DOHH2 (cell line): ENCODE measurements around the gene FBXO38.

ENCODE experiments used
- H3F3A ChIP-seq: fragments of 200-600 bp; sonication (generic), shearing (Covaris generic); 2 replicates; pipeline ENCODE4 v1.6.0; 2016; ENCODE audit warnings: antibody characterized with exemption, mild to moderate bottlenecking; ENCODE audit not compliant: control insufficient read depth, insufficient read depth
- H3K27ac ChIP-seq: fragments of 200-600 bp; sonication (generic); 2 replicates; pipeline ENCODE4 v1.5.1; 2014; ENCODE audit warnings: low read depth, mild to moderate bottlenecking, low read length, moderate library complexity
- H3K27me3 ChIP-seq: fragments of 200-600 bp; sonication (generic); 2 replicates; pipeline ENCODE4 v1.6.1; 2014; ENCODE audit warnings: mild to moderate bottlenecking, low read length, mixed read lengths; ENCODE audit not compliant: control insufficient read depth
- H3K36me3 ChIP-seq: fragments of 200-600 bp; sonication (generic); 2 replicates; pipeline ENCODE4 v1.6.1; 2014; ENCODE audit warnings: mild to moderate bottlenecking, low read length, moderate library complexity, mixed read lengths; ENCODE audit not compliant: control insufficient read depth
- H3K4me1 ChIP-seq: fragments of 200-600 bp; sonication (generic); 2 replicates; pipeline ENCODE4 v1.6.1; 2014; ENCODE audit warnings: mild to moderate bottlenecking, low read length, mixed read lengths; ENCODE audit not compliant: control insufficient read depth
- H3K4me2 ChIP-seq: fragments of 200-600 bp; sonication (generic); 2 replicates; pipeline ENCODE4 v1.6.0; 2014; ENCODE audit warnings: mild to moderate bottlenecking, low read length, moderate library complexity
- H3K4me3 ChIP-seq: fragments of 200-600 bp; sonication (generic); 2 replicates; pipeline ENCODE4 v1.5.1; 2014; ENCODE audit warnings: mild to moderate bottlenecking, low read length, mixed read lengths
- H3K79me2 ChIP-seq: fragments of 200-600 bp; sonication (generic); 2 replicates; pipeline ENCODE4 v1.6.1; 2014; ENCODE audit warnings: mild to moderate bottlenecking, low read length, mixed read lengths; ENCODE audit not compliant: control insufficient read depth
- H3K9me2 ChIP-seq: fragments of 200-600 bp; sonication (generic); replicated peaks from 2 replicates; pipeline ENCODE4 v1.6.1; 2014; ENCODE audit warnings: mild to moderate bottlenecking, low read length, mixed read lengths; ENCODE audit not compliant: control insufficient read depth
- H3K9me3 ChIP-seq: fragments of 200-600 bp; sonication (generic); 2 replicates; pipeline ENCODE4 v1.6.1; 2014; ENCODE audit warnings: antibody characterized with exemption, low read length, mixed read lengths; ENCODE audit not compliant: control insufficient read depth, insufficient read depth
- H4K20me1 ChIP-seq: fragments of 200-600 bp; sonication (generic); 2 replicates; pipeline ENCODE4 v1.6.0; 2014; ENCODE audit warnings: low read depth, mild to moderate bottlenecking, antibody characterized with exemption, low read length, moderate library complexity; ENCODE audit not compliant: control insufficient read depth, insufficient read depth
- EZH2phosphoT487 ChIP-seq: fragments of 200-600 bp; sonication (generic); IDR thresholded peaks from 2 replicates; pipeline ENCODE4 v1.6.1; 2017; ENCODE audit warnings: borderline replicate concordance, mild to moderate bottlenecking, antibody characterized with exemption, low read length, moderate library complexity, mixed read lengths
- TF ChIP-seq, protein P1 (sequence below): fragments of 200-600 bp; sonication (generic); IDR thresholded peaks from one replicate; pipeline ENCODE4 v1.5.1; 2014; ENCODE audit warnings: antibody characterized with exemption, mild to moderate bottlenecking, low read depth, low read length; ENCODE audit not compliant: poor library complexity, severe bottlenecking

The FBXO38 gene, protein sequence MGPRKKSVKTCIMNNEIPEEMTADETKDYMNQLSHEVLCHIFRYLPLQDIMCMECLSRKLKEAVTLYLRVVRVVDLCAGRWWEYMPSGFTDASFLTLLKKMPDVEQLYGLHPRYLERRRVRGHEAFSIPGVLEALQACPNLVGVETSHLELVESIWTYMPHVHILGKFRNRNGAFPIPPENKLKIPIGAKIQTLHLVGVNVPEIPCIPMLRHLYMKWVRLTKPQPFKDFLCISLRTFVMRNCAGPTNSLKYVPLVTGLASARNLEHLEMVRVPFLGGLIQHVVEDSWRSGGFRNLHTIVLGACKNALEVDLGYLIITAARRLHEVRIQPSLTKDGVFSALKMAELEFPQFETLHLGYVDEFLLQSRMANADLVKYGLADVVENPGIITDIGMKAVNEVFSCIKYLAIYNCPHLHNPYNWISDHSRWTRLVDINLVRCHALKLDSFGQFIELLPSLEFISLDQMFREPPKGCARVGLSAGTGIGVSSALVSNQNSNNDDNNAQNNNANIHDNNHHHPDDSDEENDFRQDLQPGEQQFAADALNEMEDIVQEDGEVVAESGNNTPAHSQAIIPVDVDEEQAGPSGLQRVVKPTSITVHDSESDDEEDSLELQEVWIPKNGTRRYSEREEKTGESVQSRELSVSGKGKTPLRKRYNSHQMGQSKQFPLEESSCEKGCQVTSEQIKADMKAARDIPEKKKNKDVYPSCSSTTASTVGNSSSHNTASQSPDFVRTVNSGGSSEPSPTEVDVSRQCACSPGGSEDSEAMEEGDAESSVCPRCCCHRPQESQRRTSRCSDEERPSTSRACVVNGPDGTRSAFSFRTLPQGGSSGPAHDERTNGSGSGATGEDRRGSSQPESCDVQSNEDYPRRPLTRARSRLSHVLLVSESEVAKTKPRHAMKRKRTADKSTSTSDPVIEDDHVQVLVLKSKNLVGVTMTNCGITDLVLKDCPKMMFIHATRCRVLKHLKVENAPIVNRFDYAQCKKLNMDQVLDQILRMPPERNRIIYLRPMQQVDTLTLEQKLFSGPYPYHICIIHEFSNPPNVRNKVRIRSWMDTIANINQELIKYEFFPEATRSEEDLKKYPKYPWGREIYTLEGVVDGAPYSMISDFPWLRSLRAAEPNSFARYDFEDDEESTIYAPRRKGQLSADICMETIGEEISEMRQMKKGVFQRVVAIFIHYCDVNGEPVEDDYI

DNA sequence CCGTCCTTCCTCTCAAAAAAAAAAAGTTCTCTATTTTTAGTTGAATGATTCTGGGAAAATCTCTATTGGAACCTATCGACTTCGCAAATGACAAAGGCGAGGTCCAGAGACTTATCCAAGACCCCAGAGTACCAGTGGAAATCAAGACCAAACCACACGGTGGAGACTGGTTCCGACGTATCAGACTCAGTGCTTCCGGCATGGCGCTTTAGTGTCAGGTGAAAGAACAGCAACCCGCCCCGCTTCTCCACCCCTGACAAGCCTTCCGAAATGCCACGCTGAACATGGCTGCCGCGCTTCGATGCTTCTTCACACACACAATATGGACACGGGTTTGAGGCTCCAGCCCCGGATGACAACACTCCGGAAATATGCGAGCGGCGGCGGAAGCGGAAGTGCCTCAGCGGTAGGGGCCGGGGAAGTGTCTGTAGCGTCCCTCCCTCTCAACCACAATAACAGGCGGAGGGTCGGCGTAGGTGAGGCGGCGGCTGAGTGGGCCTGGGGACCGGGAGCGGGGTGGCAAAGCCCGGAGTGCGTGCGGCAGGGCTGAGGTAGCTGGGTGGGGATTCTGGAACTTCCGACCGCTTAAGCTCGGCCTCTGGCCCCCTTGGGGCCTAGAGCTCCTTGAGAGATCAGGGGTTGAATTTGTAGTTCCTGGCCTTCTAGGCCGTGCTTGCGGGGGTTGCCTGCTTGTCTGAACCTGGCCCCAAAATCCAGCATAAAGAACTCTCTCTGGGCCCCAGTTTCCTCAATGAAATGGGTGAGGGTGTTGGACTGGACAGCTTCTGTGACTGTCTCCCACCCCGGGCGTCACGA lies at the start of gene FBXO38:
FBXO38 (plus strand) TSS at position 395 of the 816 bp plus-strand sequence. CDS start 10,819 bp downstream, outside the sequence.
- Histone ChIP-seq H3K27ac (peak within 1 kb of the TSS; percentile 53), H3K4me2 (peak within 1 kb of the TSS; percentile 88), H3K9me3 (peaks cover 5% of the 10 kb centered on the region; the same call in 1 of the 2 replicates), H3K4me1 (peaks cover 38% of the 10 kb centered on the region), H3F3A (no peaks in the 10 kb centered on the region), H3K4me3 (peak within 1 kb of the TSS; percentile 79), H3K79me2 (peaks cover 56% of the 10 kb centered on the region), H3K9me2 (no peaks in the 10 kb centered on the region), H3K36me3 (peaks cover 38% of the 10 kb centered on the region), H3K27me3 (no peaks in the 10 kb centered on the region), H4K20me1 (peaks cover 7% of the 10 kb centered on the region; the same call in 1 of the 2 replicates)
- TF ChIP-seq EZH2phosphoT487, result no peak
- TF ChIP-seq, protein P1, sequence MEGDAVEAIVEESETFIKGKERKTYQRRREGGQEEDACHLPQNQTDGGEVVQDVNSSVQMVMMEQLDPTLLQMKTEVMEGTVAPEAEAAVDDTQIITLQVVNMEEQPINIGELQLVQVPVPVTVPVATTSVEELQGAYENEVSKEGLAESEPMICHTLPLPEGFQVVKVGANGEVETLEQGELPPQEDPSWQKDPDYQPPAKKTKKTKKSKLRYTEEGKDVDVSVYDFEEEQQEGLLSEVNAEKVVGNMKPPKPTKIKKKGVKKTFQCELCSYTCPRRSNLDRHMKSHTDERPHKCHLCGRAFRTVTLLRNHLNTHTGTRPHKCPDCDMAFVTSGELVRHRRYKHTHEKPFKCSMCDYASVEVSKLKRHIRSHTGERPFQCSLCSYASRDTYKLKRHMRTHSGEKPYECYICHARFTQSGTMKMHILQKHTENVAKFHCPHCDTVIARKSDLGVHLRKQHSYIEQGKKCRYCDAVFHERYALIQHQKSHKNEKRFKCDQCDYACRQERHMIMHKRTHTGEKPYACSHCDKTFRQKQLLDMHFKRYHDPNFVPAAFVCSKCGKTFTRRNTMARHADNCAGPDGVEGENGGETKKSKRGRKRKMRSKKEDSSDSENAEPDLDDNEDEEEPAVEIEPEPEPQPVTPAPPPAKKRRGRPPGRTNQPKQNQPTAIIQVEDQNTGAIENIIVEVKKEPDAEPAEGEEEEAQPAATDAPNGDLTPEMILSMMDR, result peak; percentile 51

DNA sequence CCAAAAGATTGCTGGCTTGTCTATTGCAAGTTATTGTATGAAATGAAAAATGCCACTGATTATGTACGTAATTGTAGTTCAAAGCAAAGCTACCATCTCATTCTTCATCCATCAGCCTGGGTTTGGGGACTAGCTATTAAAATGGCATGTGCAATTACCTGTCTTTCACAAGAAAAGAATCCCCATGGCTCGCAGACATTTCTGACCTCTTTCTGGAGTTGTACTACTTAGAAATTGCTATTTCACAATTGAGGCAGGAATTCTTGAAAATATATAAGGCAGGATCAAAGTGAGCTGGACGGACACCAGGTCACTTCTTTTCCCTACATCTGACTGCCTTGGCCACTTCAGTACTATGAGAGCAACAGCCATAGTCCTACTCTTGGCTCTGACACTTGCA lies 48.5 kb upstream of the FBXO38 start, which contains the start of gene SPINK9:
SPINK9 (plus strand) TSS at position 301 of the 400 bp plus-strand sequence; CDS start at position 356, 55 bp downstream.
- TF ChIP-seq EZH2phosphoT487, result no peak
- TF ChIP-seq, protein P1, result no peak

More for the DNA sequence above, 48.5 kb upstream of the FBXO38 start, which contains the start of gene SPINK9:
- Histone ChIP-seq H3K27me3 (no peaks in the 10 kb centered on the region), H3K27ac (no peak within 1 kb of the TSS), H3K9me2 (no peaks in the 10 kb centered on the region), H3K4me1 (no peaks in the 10 kb centered on the region), H4K20me1 (no peaks in the 10 kb centered on the region), H3K4me3 (no peak within 1 kb of the TSS), H3K36me3 (no peaks in the 10 kb centered on the region), H3F3A (no peaks in the 10 kb centered on the region), H3K4me2 (no peak within 1 kb of the TSS), H3K9me3 (no peaks in the 10 kb centered on the region), H3K79me2 (no peaks in the 10 kb centered on the region)
